Activated T-helper 2 cell treated with anti-CD3 and anti-CD28 coated beads, Interferon-gamma antibody, Interleukin-2, Interleukin-4, amounts not matched to agents 10 μg/mL and 5 μg/mL and 100 μg/mL, durations not matched to agents 14 hours and 24 hours and 36 hours (primary cell): ENCODE data around the gene DDA1. TPM values are rescaled to one million over a fixed set of nuclear protein-coding genes. Genes with fewer than 3 reads are reported as not detected.

Source experiments
- DNase-seq: peaks from one replicate; pipeline ENCODE4 v3.0.0; 2021; ENCODE audit warnings: low spot score
- H3K27ac Mint-ChIP-seq: one replicate; pipeline ENCODE4 v1.8.0; 2021; ENCODE audit warnings: mixed read lengths
- H3K27me3 Mint-ChIP-seq: one replicate; pipeline ENCODE4 v1.8.0; 2021; ENCODE audit warnings: low read depth, mixed read lengths
- H3K36me3 Mint-ChIP-seq: one replicate; pipeline ENCODE4 v1.8.0; 2021; ENCODE audit warnings: low read depth, mixed read lengths
- H3K4me1 Mint-ChIP-seq: one replicate; pipeline ENCODE4 v1.8.0; 2021; ENCODE audit warnings: low read depth, mixed read lengths
- H3K4me3 Mint-ChIP-seq: one replicate; pipeline ENCODE4 v1.8.0; 2021; ENCODE audit warnings: low read depth, mild to moderate bottlenecking, moderate library complexity, mixed read lengths
- H3K9me3 Mint-ChIP-seq: one replicate; pipeline ENCODE4 v1.8.0; 2021; ENCODE audit warnings: mixed read lengths
- intact Hi-C: fragments of 100-400 bp; cut with micrococcal nuclease; formaldehyde crosslinking; loops from one replicate; pipeline ENCODE4 v1.15.1; 2023
- total RNA-seq: library from RNA; stranded (reverse); gene quantifications from 2 replicates; pipeline ENCODE4 v1.2.3, GENCODE V29; 2022

The DDA1 gene
- total RNA-seq, 1 donor from 2014 or later: 37.1 TPM

DNA sequence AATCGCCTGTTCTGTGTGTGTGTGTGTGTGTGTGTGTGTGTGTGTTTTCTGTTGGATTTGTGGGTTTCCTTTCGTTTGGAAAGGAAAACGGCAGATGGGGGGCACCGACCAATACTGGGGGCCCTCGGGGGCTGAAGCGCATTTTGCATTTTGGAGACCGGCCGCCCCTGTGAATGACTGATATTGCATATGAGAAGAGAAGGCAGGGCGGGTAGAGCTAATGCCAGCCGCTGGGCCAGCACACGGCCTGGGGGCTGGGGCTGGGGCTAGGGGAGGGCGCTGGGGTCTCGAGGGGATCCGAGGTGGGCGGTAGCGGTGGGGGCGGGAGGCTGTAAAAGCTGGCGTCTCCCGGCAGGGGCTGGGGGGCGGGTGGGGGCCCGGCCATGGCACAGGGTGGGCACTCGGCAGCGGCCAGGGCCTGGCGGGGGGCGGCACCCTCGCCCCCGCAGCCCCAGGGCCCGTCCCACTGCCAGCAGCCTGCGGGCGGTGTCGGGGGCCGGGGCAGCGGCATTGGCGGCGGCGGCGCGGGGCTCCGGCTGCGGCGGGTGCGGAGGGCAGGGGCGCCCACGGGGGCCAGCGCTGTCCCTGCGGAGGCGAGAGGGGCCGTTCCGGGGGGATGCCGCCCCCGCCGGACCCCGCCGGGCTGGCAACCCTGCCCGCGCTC lies 14.1 kb downstream of the DDA1 start:
- Mint-ChIP-seq H3K4me3 (no peak overlapping the region), H3K36me3 (peaks cover 20% of the 10 kb centered on the region), H3K4me1 (no peaks in the 10 kb centered on the region), H3K9me3 (no peaks in the 10 kb centered on the region), H3K27ac (no peak overlapping the region), H3K27me3 (no peaks in the 10 kb centered on the region)
- intact Hi-C loops: no loop called here
- no peak for DNase-seq

DNA sequence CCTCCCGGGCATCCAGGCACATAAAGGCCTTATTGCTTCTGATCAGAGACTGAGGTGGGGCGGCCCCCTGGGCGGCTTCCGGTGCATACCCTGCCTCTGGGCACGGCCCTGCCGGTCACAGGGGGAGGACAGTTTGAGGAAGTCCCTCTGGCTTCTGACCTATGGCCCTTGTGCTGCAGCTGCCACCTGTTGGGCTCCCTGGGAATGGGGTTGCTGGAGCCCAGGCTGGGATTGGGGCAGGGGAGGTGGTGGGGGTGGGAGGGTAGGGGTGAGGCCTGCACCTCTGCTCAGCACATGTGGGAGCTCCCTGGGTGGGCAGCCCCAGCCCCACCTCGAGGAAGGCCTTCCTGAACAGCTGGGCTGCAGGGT lies 14.6 kb downstream of the DDA1 start:
- no peaks in the 10 kb centered on the region for H3K9me3 Mint-ChIP-seq
- no peak for DNase-seq
- H3K4me1 Mint-ChIP-seq: no peaks in the 10 kb centered on the region
- intact Hi-C loops: no loop called here
- no peak overlapping the region for H3K4me3 Mint-ChIP-seq
- H3K27ac Mint-ChIP-seq: no peak overlapping the region
- peaks cover 20% of the 10 kb centered on the region for H3K36me3 Mint-ChIP-seq
- no peaks in the 10 kb centered on the region for H3K27me3 Mint-ChIP-seq

- no peak for DNase-seq
- intact Hi-C loops: no loop called here
- Mint-ChIP-seq H3K36me3 (peaks cover 20% of the 10 kb centered on the region), H3K9me3 (no peaks in the 10 kb centered on the region), H3K27ac (no peak overlapping the region), H3K4me3 (no peak overlapping the region), H3K27me3 (no peaks in the 10 kb centered on the region), H3K4me1 (no peaks in the 10 kb centered on the region)
These were observed 15.2 kb downstream of the DDA1 start for GRCh38 chr19:17324357-17325114.

- no peaks in the 10 kb centered on the region for H3K9me3 Mint-ChIP-seq
- no peak overlapping the region for H3K4me3 Mint-ChIP-seq
- DNase-seq: no peak
- H3K36me3 Mint-ChIP-seq: peaks cover 15% of the 10 kb centered on the region
- no peak overlapping the region for H3K27ac Mint-ChIP-seq
- intact Hi-C loops: no loop called here
- peaks cover 5% of the 10 kb centered on the region for H3K27me3 Mint-ChIP-seq
- H3K4me1 Mint-ChIP-seq: no peaks in the 10 kb centered on the region
These were observed 15.8 kb downstream of the DDA1 start for GRCh38 chr19:17325133-17325532.

- H3K27me3 Mint-ChIP-seq: peaks cover 9% of the 10 kb centered on the region
- DNase-seq: no peak
- peaks cover 15% of the 10 kb centered on the region for H3K36me3 Mint-ChIP-seq
- no peaks in the 10 kb centered on the region for H3K4me1 Mint-ChIP-seq
- no peaks in the 10 kb centered on the region for H3K9me3 Mint-ChIP-seq
- intact Hi-C loops: no loop called here
- H3K27ac Mint-ChIP-seq: no peak overlapping the region
- H3K4me3 Mint-ChIP-seq: no peak overlapping the region
These were observed 16.7 kb downstream of the DDA1 start for GRCh38 chr19:17325881-17326594.

DNA sequence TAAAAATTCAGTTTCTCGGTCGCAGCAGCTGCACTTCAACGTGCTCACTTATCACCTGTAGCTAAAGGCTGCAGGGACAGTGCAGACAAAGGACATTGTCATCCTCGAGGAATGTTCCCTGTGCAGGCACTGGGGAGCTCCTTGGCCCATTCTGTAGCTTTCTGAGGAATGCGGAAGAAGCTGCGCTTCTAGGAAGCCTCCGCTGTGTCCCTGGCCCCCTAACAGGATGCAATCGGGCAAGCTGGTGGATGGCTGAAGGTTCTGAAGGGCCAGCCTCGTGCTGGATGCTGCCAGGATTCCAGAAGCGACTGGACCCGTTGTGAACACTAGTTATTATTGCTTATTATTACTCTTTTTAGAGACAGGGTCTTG lies 17.2 kb downstream of the DDA1 start:
- H3K27me3 Mint-ChIP-seq: peaks cover 9% of the 10 kb centered on the region
- H3K4me1 Mint-ChIP-seq: no peaks in the 10 kb centered on the region
- no peak overlapping the region for H3K4me3 Mint-ChIP-seq
- H3K27ac Mint-ChIP-seq: no peak overlapping the region
- H3K9me3 Mint-ChIP-seq: no peaks in the 10 kb centered on the region
- H3K36me3 Mint-ChIP-seq: peaks cover 14% of the 10 kb centered on the region
- intact Hi-C loops: no loop called here
- no peak for DNase-seq

- Mint-ChIP-seq H3K4me1 (no peaks in the 10 kb centered on the region), H3K27ac (no peak overlapping the region), H3K4me3 (no peak overlapping the region)
These were observed 17.8 kb downstream of the DDA1 start for GRCh38 chr19:17327068-17327653.

GRCh38 chr19:17327654-17328516 lies 18.5 kb downstream of the DDA1 start:
- intact Hi-C loops: loop anchor here (1.0 kb wide), 1 partner anchor 19 kb away; the partner anchor contains the start of gene DDA1

More at GRCh38 chr19:17327068-17327653, 17.8 kb downstream of the DDA1 start:
- Mint-ChIP-seq H3K9me3 (no peaks in the 10 kb centered on the region), H3K27me3 (peaks cover 9% of the 10 kb centered on the region), H3K36me3 (peaks cover 12% of the 10 kb centered on the region)
- intact Hi-C loops: no loop called here
- DNase-seq: no peak

DNA sequence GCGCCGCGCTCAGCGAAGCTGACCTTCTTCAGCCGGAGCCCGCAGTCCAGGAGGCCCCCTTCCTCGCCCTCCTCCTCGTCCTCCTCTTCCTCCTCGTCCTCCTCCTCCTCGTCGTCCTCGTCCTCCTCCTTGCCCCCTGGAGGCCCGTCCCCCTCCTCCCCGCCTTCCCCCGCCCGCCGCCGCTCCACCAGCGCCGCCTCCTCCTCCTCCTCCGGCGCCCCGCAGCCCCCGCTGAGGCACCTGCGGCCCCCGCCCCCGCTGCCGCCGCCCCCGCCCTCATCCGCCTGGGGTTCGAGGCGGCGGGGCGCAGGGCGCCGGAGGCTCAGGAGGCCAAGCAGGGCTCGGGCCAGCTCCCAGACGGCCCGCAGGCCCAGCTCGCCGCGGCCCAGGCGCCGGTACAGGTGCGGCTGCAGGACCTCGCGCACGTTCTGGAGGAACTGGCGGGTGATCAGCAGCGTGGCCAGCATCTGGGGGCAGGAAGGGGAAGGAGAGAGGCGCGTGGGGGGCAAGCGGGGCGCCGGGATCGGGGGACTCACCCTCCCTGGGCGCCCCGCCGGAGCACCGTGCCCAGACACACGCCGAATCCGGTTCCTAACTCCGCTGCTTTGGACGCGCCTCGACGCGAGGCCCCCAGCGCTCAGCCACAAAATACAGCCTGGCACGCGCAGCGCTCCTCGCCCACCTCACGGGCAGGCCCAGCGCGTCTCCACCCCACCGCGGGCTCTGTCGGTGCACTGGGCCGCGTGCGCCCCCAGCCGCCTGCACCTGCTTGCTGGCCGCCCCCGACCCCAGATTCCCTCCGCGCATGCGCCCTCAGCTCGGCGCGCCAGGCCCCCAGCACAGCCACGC lies 19.4 kb downstream of the DDA1 start:
- no peaks in the 10 kb centered on the region for H3K9me3 Mint-ChIP-seq
- H3K4me3 Mint-ChIP-seq: peak overlapping the region; percentile 49
- no peak for DNase-seq
- peaks cover 9% of the 10 kb centered on the region for H3K27me3 Mint-ChIP-seq
- intact Hi-C loops: loop anchor here (1.0 kb wide), 1 partner anchor 19 kb away; the partner anchor contains the start of gene DDA1
- H3K4me1 Mint-ChIP-seq: peaks cover 6% of the 10 kb centered on the region
- H3K27ac Mint-ChIP-seq: no peak overlapping the region
- peaks cover 13% of the 10 kb centered on the region for H3K36me3 Mint-ChIP-seq

More at GRCh38 chr19:17327654-17328516, 18.5 kb downstream of the DDA1 start:
- H3K36me3 Mint-ChIP-seq: peaks cover 12% of the 10 kb centered on the region
- DNase-seq: no peak
- H3K27ac Mint-ChIP-seq: no peak overlapping the region
- peak overlapping the region; percentile 59 for H3K4me3 Mint-ChIP-seq
- no peaks in the 10 kb centered on the region for H3K9me3 Mint-ChIP-seq
- H3K27me3 Mint-ChIP-seq: peaks cover 9% of the 10 kb centered on the region
- H3K4me1 Mint-ChIP-seq: peaks cover 4% of the 10 kb centered on the region

DNA sequence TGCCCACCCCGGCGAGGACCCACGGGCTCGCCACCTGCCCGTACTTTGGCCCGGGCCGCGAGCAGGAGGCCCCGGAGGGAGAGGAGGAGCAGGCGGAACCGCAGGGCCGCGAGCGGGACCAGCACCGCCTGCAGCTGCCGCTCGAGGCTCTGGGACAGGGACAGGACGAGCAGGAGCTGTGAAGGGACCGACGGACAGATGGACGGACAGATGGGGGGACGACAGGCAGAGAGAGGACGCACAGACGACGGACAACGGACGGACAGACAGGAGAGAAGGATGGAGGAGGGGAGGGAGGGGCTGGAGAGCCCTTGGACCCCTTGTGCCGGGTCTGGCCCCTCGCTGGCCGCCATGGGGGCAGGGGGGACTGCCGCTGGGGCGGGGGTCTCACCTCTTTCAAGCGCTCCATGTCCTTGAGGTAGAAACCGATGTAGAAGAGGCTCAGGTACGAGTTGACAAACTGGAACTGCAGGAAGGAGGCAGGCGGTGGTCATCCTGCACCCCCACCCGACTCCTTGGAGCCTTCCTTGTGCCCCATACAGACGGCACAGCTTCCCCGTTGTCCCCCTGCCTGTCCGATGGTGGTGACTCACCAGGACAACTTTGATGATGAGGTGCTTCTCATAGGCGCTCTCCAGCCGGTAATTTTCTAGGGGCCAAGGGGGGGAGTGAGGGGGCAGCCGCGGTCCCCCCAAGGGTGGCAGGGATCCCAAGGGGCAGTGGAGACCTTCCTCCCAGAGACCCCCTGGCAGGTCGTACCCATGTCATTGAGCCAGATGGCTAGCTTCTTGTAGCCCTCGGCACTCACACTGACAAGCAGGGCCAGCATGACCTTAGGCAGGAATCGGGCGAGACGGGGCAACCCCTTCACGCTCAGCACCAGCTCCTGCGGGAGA lies 20.3 kb downstream of the DDA1 start:
- no peak for DNase-seq
- intact Hi-C loops: no loop called here
- peaks cover 9% of the 10 kb centered on the region for H3K27me3 Mint-ChIP-seq
- H3K27ac Mint-ChIP-seq: no peak overlapping the region
- peak overlapping the region; percentile 52 for H3K4me3 Mint-ChIP-seq
- no peaks in the 10 kb centered on the region for H3K9me3 Mint-ChIP-seq
- peaks cover 16% of the 10 kb centered on the region for H3K36me3 Mint-ChIP-seq
- peaks cover 8% of the 10 kb centered on the region for H3K4me1 Mint-ChIP-seq
